ENCODE data around the gene OTUB1.

Gene OTUB1

DNA sequence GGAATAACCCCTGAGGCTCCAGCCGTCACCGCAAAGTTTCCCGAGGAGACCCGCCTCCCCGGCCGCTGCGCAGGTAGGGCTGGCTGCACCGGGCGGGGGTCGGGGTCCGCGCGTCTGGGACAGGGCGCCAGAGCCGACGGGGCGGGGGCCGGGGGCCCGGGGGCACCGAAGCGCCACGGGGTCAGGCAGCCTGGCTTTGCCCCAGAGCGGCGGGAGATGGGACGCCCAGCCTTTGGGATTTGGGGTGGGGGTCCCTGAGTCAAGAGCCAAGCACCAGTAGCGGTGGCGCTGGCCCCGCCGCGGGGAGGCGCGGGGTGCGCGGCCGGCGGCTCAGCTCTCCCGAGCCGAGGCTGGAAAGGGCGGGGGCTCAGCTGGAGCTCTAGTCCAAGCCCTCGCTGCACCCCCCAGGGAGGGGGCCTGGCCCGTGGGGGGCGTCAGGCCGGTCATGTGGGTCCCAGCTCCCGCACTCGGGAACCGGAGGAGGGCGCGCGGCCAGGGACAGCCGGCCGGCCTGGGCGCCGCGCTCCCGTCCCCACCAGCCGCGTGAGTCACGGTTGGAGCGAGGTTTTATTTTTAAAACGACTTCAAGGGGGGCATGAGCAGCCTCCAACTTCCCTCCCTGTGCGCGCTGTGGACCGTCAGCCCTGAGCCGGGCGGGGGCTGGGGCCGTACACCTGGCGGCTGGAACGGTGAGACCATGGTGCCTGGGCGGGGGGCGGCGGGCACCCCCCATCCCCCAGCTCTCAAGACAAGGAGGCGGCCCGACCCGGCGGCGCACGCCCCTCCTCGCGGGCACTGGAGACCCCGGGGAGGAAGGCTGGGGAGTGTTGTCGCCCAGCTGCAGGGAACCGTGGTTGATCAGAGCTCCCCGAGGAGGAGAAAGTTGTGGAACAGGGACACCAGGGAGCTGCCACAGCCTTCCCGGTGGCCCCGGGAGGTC is 50.1 kb downstream of the OTUB1 start:
- no peak overlapping the region for H3K4me3 ChIP-seq (ENCODE audit: low read depth, low read length)
- no peak for DNase-seq (ENCODE audit: low read depth)

GRCh38 chr11:64037027-64037634 is 50.9 kb downstream of the OTUB1 start:
- H3K4me3 ChIP-seq (ENCODE audit: low read depth, low read length): no peak overlapping the region
- DNase-seq (ENCODE audit: low read depth): no peak
- TF ChIP-seq, protein P1, sequence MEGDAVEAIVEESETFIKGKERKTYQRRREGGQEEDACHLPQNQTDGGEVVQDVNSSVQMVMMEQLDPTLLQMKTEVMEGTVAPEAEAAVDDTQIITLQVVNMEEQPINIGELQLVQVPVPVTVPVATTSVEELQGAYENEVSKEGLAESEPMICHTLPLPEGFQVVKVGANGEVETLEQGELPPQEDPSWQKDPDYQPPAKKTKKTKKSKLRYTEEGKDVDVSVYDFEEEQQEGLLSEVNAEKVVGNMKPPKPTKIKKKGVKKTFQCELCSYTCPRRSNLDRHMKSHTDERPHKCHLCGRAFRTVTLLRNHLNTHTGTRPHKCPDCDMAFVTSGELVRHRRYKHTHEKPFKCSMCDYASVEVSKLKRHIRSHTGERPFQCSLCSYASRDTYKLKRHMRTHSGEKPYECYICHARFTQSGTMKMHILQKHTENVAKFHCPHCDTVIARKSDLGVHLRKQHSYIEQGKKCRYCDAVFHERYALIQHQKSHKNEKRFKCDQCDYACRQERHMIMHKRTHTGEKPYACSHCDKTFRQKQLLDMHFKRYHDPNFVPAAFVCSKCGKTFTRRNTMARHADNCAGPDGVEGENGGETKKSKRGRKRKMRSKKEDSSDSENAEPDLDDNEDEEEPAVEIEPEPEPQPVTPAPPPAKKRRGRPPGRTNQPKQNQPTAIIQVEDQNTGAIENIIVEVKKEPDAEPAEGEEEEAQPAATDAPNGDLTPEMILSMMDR (IDR thresholded peaks at IDR 0.05; ENCODE audit: control insufficient read depth, extremely low read depth, insufficient read depth): no peak

More for the DNA sequence above, 50.1 kb downstream of the OTUB1 start:
- TF ChIP-seq, protein P1 (IDR thresholded peaks at IDR 0.05; ENCODE audit: control insufficient read depth, extremely low read depth, insufficient read depth): no peak

DNA sequence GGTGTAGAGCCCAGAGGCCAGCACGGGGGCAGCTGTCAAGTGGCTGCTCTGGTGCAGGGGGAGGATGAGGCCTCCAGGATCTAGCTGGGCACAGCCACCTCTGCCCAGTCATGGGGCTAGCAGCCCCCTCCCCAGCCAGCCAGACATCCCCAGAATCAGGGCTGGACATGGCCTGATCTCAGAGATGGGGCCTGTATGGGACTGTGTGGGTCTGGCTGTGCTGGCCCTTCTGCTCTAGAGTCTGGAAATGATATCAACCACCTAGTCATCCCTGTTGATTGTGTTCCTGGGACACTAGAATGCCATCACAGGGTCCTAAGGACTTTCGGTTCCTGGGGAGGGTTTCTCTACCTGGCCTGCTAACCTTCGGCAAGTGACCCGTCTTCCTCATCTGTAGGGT is 52.3 kb downstream of the OTUB1 start:
- TF ChIP-seq, protein P1 (IDR thresholded peaks at IDR 0.05; ENCODE audit: control insufficient read depth, extremely low read depth, insufficient read depth): no peak
- no peak overlapping the region for H3K4me3 ChIP-seq (ENCODE audit: low read depth, low read length)
- DNase-seq (ENCODE audit: low read depth): no peak

- no peak for DNase-seq (ENCODE audit: low read depth)
- H3K4me3 ChIP-seq (ENCODE audit: low read depth, low read length): no peak overlapping the region
- TF ChIP-seq, protein P1 (IDR thresholded peaks at IDR 0.05; ENCODE audit: control insufficient read depth, extremely low read depth, insufficient read depth): no peak
Measured at GRCh38 chr11:64039012-64039665, 52.9 kb downstream of the OTUB1 start.

DNA sequence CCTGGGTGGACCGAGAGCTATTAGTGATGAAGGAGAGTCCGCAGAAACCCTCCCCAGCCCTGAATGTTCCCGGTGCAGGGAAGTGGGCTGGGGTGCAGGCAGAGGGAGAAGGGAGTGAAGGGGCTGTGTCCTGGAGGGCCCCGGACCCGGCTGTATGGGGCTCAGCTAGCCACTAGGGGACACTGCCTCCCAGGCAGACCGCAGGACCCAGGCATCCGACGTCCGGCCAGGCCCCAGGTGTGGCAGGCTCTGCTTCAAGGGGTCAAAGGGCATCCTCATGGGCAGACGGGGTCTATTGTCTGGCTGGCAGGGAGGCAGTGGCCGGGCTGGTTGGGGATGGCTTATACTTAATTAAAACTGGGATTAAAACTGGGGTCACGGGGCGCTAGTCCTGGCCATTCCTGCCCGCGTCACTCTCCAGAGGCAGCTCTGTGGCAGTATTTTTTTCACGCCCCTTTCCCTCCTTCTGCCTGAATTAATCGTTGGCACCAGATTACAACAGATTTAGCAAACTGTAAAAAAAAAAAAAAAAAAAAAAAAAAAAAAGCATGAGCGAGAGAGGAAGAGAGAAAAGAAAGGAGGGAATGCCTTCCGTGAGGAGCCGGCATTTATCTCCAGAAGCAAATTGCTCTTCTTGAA is 54.6 kb downstream of the OTUB1 start:
- H3K4me3 ChIP-seq (ENCODE audit: low read depth, low read length): no peak overlapping the region
- no peak for DNase-seq (ENCODE audit: low read depth)
- TF ChIP-seq, protein P1 (IDR thresholded peaks at IDR 0.05; ENCODE audit: control insufficient read depth, extremely low read depth, insufficient read depth): peak; percentile 35; the same call in 1 of the 2 replicates

GRCh38 chr11:64041846-64042245 is 55.6 kb downstream of the OTUB1 start:
- TF ChIP-seq, protein P1 (IDR thresholded peaks at IDR 0.05; ENCODE audit: control insufficient read depth, extremely low read depth, insufficient read depth): no peak
- no peak overlapping the region for H3K4me3 ChIP-seq (ENCODE audit: low read depth, low read length)
- DNase-seq (ENCODE audit: low read depth): no peak

All from LNCaP clone FGC (cell line).